LNCaP clone FGC (cell line): ENCODE data around the gene MRO.
"Not testable (repeated sequence)": the region's sequence is repeated elsewhere in the genome, so short reads cannot be mapped to it uniquely, and the experiment has no call there.

Source experiments
- DNase-seq: peaks from one replicate; pipeline ENCODE4 v3.0.0-alpha.2; 2011; ENCODE audit warnings: low read depth
- H3K4me3 ChIP-seq: 2 replicates; pipeline ENCODE4 v1.5.1; 2011; ENCODE audit warnings: mild to moderate bottlenecking, low read depth, low read length, control low read depth
- CTCF ChIP-seq: IDR thresholded peaks from 2 replicates; pipeline ENCODE4 v1.5.1; 2012; ENCODE audit warnings: mild to moderate bottlenecking; ENCODE audit not compliant: control insufficient read depth, insufficient read depth; ENCODE audit errors: extremely low read depth

Gene MRO

GRCh38 chr18:50839341-50839740 lies 19.5 kb upstream of the MRO start:
- H3K4me3 ChIP-seq, result no peak overlapping the region
- no peak for TF ChIP-seq CTCF
- no peak for DNase-seq

GRCh38 chr18:50836521-50836957 lies 16.7 kb upstream of the MRO start:
- no peak for TF ChIP-seq CTCF
- H3K4me3 ChIP-seq, result no peak overlapping the region
- DNase-seq, result peak; percentile 61

- H3K4me3 ChIP-seq, DNase-seq: not testable (repeated sequence)
These were observed 13.7 kb upstream of the MRO start for GRCh38 chr18:50833496-50833895.

- H3K4me3 ChIP-seq, result no peak overlapping the region
- DNase-seq, result no peak
- TF ChIP-seq CTCF, result no peak
These were observed 12.9 kb upstream of the MRO start for GRCh38 chr18:50832754-50833153.

GRCh38 chr18:50830544-50830943 lies 10.7 kb upstream of the MRO start:
- no peak for TF ChIP-seq CTCF
- no peak for DNase-seq
- no peak overlapping the region for H3K4me3 ChIP-seq

GRCh38 chr18:50829644-50830043 lies 9.8 kb upstream of the MRO start:
- peak; percentile 10 for DNase-seq
- TF ChIP-seq CTCF, result no peak

GRCh38 chr18:50826027-50826426 lies 6.2 kb upstream of the MRO start:
- TF ChIP-seq CTCF, result no peak
- DNase-seq, result no peak
- H3K4me3 ChIP-seq, result no peak overlapping the region

More at GRCh38 chr18:50829644-50830043, 9.8 kb upstream of the MRO start:
- H3K4me3 ChIP-seq, result no peak overlapping the region

GRCh38 chr18:50825621-50826020 lies 5.8 kb upstream of the MRO start:
- no peak for TF ChIP-seq CTCF
- no peak for DNase-seq
- H3K4me3 ChIP-seq, result no peak overlapping the region
